Tibial nerve (tissue), 4 donors: ENCODE results near the gene JMJD1C.

Experiments used
- EP300 ChIP-seq, 2 donors: sonication (generic); formaldehyde crosslinking; IDR thresholded peaks; one replicate each; pipeline ENCODE4 v1.6.1; 2017; ENCODE audit warnings: antibody characterized with exemption in 2 of 2, mild to moderate bottlenecking in 1 of 2
- POLR2A ChIP-seq, 2 donors: fragments of 450-650 bp; IDR thresholded peaks; one replicate each; pipeline ENCODE4 v1.6.1; 2017; ENCODE audit warnings: antibody characterized with exemption in 2 of 2, mild to moderate bottlenecking in 2 of 2, moderate library complexity in 2 of 2
- TF ChIP-seq, protein P1 (sequence below), 5 experiments: fragments of 200-600 bp in 3 of 5; fragments of 450-650 bp in 2 of 5; sonication (generic) in 3 of 5; IDR thresholded peaks; one replicate each; pipeline ENCODE4 v1.5.1; 2016 to 2019; ENCODE audit warnings: antibody characterized with exemption in 5 of 5, mild to moderate bottlenecking in 3 of 5, moderate library complexity in 2 of 5

DNA sequence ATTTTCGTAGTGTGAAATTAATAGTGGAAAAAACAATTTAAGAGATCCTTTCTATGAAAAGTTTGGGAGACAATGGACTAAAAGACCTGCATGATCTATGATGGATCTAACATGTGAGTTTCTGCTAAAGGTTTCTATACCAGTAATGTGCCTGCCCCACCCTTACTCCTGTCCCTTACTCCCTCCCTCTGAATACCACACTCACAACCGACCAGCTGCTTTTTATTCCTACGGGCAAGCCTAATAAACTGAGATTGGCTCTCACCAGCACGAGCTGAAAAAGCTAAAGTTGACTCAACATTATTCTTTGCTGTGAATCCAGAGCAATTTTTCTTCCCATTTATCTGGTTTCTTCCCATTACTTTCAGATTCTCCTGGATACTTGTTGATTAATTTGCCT lies 37.6 kb upstream of the JMJD1C start:
- TF ChIP-seq, protein P1, sequence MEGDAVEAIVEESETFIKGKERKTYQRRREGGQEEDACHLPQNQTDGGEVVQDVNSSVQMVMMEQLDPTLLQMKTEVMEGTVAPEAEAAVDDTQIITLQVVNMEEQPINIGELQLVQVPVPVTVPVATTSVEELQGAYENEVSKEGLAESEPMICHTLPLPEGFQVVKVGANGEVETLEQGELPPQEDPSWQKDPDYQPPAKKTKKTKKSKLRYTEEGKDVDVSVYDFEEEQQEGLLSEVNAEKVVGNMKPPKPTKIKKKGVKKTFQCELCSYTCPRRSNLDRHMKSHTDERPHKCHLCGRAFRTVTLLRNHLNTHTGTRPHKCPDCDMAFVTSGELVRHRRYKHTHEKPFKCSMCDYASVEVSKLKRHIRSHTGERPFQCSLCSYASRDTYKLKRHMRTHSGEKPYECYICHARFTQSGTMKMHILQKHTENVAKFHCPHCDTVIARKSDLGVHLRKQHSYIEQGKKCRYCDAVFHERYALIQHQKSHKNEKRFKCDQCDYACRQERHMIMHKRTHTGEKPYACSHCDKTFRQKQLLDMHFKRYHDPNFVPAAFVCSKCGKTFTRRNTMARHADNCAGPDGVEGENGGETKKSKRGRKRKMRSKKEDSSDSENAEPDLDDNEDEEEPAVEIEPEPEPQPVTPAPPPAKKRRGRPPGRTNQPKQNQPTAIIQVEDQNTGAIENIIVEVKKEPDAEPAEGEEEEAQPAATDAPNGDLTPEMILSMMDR (IDR thresholded peaks at IDR 0.05): no peak
- TF ChIP-seq EP300 (IDR thresholded peaks at IDR 0.05): no peak
- no peak for TF ChIP-seq POLR2A (IDR thresholded peaks at IDR 0.05)
